ENCODE results near the gene NFIL3.
"Not testable (repeated sequence)": the region's sequence is repeated elsewhere in the genome, so short reads cannot be mapped to it uniquely, and the experiment has no call there.

The NFIL3 gene

DNA sequence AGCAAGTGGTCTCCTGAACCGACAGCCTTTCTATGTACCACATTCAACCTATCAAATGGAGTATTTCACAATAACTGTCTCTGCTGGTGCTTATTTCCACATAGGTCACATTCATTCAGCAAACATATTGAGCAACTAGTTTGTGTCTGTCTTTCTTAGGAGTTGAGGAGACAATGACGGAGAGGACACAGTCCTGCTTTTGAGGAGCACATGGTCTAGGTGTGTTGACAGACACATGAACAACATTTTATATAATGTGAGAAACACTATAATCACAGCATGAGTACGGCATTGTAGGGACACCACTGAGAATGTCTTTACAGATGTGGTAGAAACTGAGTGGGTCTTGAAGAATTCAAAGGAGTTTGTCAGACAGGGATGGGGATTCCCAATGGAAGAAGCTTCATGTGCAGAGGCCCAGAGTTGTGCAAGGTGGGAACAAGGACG, 28.5 kb downstream of the NFIL3 start:
- no peak for DNase-seq (ENCODE audit: low read depth)

GRCh38 chr9:91393826-91394225, 29.8 kb downstream of the NFIL3 start:
- DNase-seq (ENCODE audit: low read depth) = no peak

DNA sequence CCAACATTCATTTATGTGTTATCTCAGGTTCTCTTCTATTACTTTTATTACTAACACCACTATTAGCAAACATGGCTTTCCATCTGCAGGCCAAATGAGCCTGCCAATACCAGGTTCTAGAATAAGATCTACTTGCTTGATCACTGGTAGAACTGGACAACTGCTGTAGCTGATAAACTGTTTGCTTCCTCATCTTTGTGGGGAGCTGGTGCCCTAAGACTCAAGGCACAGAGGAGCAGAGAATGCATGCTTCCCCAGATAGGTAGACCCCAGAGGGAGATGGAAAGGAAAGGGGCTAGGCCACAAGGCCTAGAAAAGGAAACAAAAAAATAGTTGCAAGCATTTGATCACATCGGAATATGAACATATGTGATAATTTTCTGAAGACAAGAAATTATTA, 31.2 kb downstream of the NFIL3 start:
- DNase-seq (ENCODE audit: low read depth) = no peak

- DNase-seq (ENCODE audit: low read depth) = no peak
Measured at GRCh38 chr9:91391818-91392217, 31.8 kb downstream of the NFIL3 start.

DNA sequence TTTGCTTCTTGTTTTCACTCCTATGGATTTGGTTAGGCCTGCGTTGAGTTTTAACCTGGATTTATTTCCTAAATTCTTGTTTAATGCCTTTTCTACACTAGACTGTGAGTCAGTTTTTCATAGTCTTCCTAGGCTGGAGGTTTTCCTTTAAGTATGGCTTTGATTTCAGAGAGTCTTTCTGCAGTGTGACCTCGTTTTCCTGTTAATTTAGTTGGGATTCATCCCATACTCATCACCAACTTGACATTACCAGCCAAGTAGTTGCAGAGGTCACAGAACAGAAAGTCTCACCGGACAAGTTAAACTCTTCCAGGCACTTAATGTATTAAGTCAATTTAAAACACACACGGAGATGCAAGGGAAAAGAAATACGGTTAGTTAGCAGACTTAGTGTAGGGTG, 32.2 kb downstream of the NFIL3 start:
- DNase-seq (ENCODE audit: low read depth) = no peak

- not testable (repeated sequence) for DNase-seq (ENCODE audit: low read depth)
Measured at GRCh38 chr9:91389686-91390085, 33.9 kb downstream of the NFIL3 start.

GRCh38 chr9:91386765-91387164, 36.9 kb downstream of the NFIL3 start:
- DNase-seq (ENCODE audit: low read depth) = no peak

DNA sequence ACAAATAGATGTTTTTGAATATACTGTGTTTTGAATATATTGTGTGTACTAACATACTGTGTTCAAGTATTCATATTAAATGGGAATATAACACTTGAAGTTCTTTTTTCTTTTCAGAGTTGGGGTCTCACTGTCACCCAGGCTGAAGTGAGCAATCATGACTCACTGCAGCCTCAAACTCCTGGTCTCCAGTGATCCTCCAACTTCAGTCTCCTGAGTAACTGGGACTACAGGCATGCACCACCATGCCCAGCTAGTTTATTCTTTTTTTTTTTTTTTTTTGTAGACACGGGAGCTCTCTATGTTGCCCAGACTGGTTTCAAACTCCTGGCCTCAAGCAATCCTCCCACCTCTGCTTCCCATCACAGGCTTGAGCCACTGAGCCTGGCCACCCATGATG, 38.7 kb downstream of the NFIL3 start:
- no peak for DNase-seq (ENCODE audit: low read depth)

- no peak for DNase-seq (ENCODE audit: low read depth)
Measured at GRCh38 chr9:91383577-91383976, 40.1 kb downstream of the NFIL3 start.

- no peak for DNase-seq (ENCODE audit: low read depth)
Measured at GRCh38 chr9:91382298-91382697, 41.3 kb downstream of the NFIL3 start.

- DNase-seq (ENCODE audit: low read depth) = no peak
Measured at GRCh38 chr9:91379426-91379825, 44.2 kb downstream of the NFIL3 start.

- no peak for DNase-seq (ENCODE audit: low read depth)
Measured at GRCh38 chr9:91378695-91379127, 44.9 kb downstream of the NFIL3 start.

DNA sequence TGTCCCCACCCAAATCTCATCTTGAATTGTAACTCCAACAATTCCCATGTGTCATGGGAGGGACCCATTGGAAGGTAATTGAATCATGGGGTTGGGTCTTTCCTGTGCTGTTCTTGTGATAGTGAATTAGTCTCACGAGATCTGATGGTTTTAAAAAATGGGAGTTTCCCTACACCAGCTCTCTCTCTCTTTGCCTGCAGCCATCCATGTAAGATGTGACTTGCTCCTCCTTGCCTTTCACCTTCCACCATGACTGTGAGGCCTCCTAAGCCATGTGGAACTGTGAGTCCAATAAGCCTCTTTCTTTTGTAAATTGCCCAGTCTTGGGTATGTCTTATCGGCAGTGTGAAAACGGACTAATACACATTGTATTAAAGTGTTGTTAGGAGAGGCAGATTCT, 45.6 kb downstream of the NFIL3 start:
- not testable (repeated sequence) for DNase-seq (ENCODE audit: low read depth)

DNA sequence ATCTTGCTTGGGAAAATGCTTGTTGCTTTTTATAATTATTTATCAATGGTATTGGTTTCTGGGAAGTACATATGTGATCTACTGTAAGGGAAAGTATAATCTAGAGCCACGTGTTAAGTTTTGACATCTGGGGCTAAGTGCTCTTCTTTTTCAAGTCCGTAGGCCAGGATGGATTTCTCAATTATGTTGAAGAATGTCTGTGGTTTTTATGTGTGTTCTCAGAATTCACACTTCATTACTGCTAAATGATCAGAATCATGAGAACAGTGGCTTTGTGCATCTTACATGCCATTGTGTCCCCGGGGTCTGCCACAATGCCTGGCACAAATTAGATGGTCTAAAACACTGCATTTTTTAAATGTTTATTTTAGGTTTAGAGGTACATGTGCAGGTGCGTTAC, 47.4 kb downstream of the NFIL3 start:
- no peak for DNase-seq (ENCODE audit: low read depth)

- no peak for DNase-seq (ENCODE audit: low read depth)
Measured at GRCh38 chr9:91374939-91375338, 48.7 kb downstream of the NFIL3 start.

DNA sequence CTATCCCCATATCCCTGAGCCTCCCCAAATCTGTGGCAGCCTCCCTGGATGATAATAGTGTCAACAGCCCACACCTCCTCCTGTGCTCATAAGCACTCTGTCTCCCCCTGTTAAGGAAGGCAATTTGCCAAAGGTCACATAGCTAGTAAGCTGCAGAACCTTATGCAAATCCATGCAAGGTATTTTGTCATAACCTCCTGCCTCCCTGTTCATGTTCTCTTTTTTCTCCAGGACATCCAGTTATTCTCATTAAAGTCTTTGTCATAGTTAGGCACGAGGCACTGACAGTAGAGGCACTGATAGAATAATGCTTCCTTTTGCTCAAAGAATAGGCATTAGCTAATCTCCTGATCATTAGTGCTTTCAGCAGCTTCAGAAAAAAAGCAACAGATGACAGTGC, 51.7 kb downstream of the NFIL3 start:
- no peak for DNase-seq (ENCODE audit: low read depth)

DNA sequence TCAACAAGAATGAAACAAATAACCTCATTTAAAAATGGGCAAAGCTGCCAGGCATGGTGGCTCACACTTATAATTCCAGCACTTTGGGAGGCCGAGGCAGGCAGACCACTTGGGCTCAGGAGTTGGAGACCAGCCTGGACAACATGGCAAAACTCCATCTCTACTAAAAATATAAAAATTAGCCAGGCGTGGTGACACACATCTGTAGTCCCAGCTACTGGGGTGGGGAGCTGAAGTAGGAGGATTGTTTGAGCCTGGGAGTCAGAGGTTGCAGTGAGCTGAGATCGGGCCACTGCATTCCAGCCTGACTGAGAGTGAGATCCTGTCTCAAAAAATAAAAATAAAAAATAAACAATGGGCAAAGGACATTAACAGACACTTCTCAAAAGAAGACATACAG, 53.6 kb downstream of the NFIL3 start:
- DNase-seq (ENCODE audit: low read depth) = not testable (repeated sequence)

GRCh38 chr9:91364702-91365101, 58.9 kb downstream of the NFIL3 start:
- no peak for DNase-seq (ENCODE audit: low read depth)

GRCh38 chr9:91364005-91364404, 59.6 kb downstream of the NFIL3 start:
- DNase-seq (ENCODE audit: low read depth) = no peak

DNA sequence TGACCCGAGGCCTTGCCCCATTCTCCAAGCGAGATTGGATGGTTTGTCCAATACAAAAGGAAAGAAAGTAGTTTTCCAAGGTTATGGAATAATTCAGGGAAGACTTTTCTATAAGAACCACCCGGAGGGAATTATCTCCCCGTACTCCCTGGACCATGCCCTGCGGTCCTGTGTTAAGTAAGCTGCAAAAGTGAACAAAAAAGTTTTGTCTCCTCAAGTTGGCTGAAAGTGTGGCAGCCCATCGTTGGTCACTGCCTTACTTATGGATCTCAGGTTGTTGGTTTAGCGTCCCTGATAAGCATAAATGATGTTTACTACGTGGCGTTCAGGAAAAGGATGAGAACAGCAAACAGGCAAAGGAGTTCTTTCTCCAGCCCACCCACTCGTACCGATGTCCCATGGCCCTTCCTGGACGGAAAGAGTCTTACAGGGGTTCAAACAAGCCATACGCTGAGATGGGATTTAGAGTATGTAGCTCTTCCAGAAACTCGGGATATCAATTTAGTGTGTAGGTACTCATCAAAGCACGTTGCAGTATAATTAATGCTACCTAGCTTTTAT, 61.5 kb downstream of the NFIL3 start:
- DNase-seq (ENCODE audit: low read depth) = no peak

DNA sequence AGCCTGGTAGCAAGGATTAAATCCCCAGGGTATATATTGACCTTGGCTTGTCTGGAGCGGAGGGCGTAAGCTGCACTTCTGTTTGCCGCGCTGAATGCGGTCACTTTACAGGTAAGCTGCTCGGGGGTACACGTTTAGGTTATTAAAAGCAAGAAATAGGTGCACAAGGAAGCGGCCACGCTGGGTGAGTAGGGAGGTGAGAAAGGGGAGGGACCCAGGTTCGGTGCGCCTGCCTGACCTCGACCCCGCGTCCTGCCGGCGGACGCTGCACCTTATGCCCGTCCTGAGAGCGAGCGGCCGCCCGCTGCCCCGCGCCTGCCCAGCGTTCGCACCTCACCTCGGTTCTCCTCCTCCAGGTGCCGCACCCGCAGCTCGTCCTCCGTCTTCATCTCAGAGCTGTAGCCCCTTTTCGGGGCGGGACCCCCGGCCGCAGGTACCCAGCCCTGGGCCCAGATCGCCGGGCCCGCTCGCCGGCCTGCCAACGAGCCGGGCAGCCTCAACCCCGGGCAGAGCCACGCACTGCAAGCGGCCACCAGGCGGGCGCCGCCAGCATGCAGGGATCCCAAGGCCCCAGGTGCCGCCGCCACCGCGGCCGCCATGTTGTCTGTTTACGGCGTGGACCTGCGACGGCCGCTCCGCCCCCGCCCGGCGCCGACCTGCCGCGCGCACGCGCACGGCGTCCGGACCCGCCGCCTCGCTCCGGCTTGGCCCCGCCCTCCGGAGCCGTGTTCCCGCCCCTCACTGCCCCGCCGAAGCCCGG, 62.2 kb downstream of the NFIL3 start, which contains the start of gene AUH:
Gene AUH (minus strand): TSS at position 628 of the 760 bp plus-strand sequence. CDS start 29 bp downstream, at position 599.
- peak; percentile 81 for DNase-seq (ENCODE audit: low read depth)

DNA sequence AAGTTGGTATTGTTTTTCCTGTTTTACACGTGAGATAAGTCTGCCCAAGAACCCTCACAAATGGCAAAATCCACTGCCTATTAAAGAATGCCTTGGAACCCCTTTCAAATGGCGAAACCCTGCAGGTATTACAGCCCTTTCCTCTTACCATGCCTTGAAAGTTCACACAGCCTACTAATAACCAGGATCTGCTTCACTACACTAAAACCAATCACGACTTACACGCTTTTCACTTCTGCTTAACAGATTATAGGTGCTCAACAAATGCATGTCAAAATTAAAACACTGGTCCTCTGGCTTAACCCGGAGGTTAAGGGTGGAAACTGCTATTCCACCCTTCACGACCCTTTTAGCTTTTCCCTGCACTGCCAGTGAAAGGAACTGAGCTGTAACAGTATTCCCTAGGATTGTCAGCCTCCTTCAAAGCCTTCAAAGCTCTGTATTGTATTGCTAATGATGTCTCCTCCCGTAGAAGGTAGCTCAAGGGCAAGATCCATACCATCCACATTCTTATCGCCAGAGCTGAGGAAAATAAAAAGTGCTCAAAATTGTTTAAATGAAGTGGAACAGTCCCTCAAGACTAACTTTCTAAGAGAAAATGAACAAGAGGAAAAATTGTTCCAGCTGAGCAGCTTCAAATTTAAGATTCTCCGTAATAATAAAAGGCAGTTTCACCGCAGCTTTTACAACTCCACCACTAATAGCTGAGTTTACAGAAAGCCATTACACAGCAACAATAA, 62.9 kb downstream of the NFIL3 start:
- no peak for DNase-seq (ENCODE audit: low read depth)
